Upper lobe of left lung (tissue), 6 donors: ENCODE results near the gene TVP23A. TPM values are rescaled to one million over a fixed set of nuclear protein-coding genes. Genes with fewer than 3 reads are reported as not detected.

ENCODE experiments used
- ATAC-seq, 2 donors: fragments of 200-7000 bp; cut with Tn5 transposase; one replicate each; pipeline ENCODE4 v1.9.1; 2022; ENCODE audit warnings: mild to moderate bottlenecking in 2 of 2, moderate library complexity in 2 of 2; ENCODE audit not compliant: low FRiP score in 2 of 2
- DNase-seq, 2 donors: peaks; one replicate each; pipeline ENCODE4 v3.0.0-alpha.2; 2019 to 2020
- H3K27ac ChIP-seq, 4 donors: fragments of 200-600 bp; sonication (generic); one replicate each; pipeline ENCODE4 v1.5.1; 2016 to 2019
- H3K27me3 ChIP-seq, 4 donors: fragments of 200-600 bp; sonication (generic); one replicate each; pipeline ENCODE4 v1.5.1; 2017 to 2019
- H3K36me3 ChIP-seq, 4 donors: fragments of 200-600 bp; sonication (generic); one replicate each; pipeline ENCODE4 v1.5.1; 2016 to 2019
- H3K4me1 ChIP-seq, 4 donors: fragments of 200-600 bp; sonication (generic); one replicate each; pipeline ENCODE4 v1.5.1; 2018 to 2019
- H3K4me3 ChIP-seq, 4 donors: fragments of 200-600 bp; sonication (generic); one replicate each; pipeline ENCODE4 v1.5.1; 2017 to 2019; ENCODE audit warnings: mild to moderate bottlenecking in 2 of 4, moderate library complexity in 1 of 4
- H3K9me3 ChIP-seq, 4 donors: fragments of 200-600 bp; sonication (generic); one replicate each; pipeline ENCODE4 v1.5.1; 2018 to 2019
- CTCF ChIP-seq, 6 experiments: fragments of 450-650 bp in 4 of 6; fragments of 200-600 bp in 2 of 6; sonication (generic) in 2 of 6; IDR thresholded peaks; one replicate each; pipeline ENCODE4 v1.5.1; 2016 to 2019; ENCODE audit warnings: antibody characterized with exemption in 6 of 6
- EP300 ChIP-seq, 4 donors: sonication (generic); formaldehyde crosslinking; IDR thresholded peaks; one replicate each; pipeline ENCODE4 v1.5.1; 2017; ENCODE audit warnings: antibody characterized with exemption in 4 of 4, control low read depth in 2 of 4
- POLR2A ChIP-seq, 4 donors: fragments of 450-650 bp; IDR thresholded peaks; one replicate each; pipeline ENCODE4 v1.5.1; 2016 to 2017; ENCODE audit warnings: antibody characterized with exemption in 4 of 4, mild to moderate bottlenecking in 2 of 4
- POLR2AphosphoS5 ChIP-seq, 2 donors: sonication (generic); formaldehyde crosslinking; IDR thresholded peaks; one replicate each; pipeline ENCODE4 v1.5.1; 2017; ENCODE audit warnings: antibody characterized with exemption in 2 of 2
- WGBS, 2 donors: methylation state at CpG; one replicate each; pipeline ENCODE4 v1.1.5; 2017 to 2018; 5-methylcytosine and 5-hydroxymethylcytosine counted together
- total RNA-seq, 6 donors: library from RNA; depleted of rRNA in 4 of 6; stranded (reverse); fragments of >200 nt in 4 of 6; gene quantifications; one replicate each; pipeline versions ENCODE4 v1.1.0 to v1.2.1, GENCODE V29; 2016 to 2021
- donor health status: DM: no; HTN: no; CAD: no; lungs with moderate emphysema.
- donor health status: DM: no; HTN: yes; CAD: no; lungs with severe emphysema.

The TVP23A gene
- 1 to 10 TPM in 1 of 6 donors, under 1 TPM in 3, not detected in 2; 0.20 to 2.3 (median 0.61) TPM for total RNA-seq

- ATAC-seq (no peak), DNase-seq (peak in 1 of 2 donors; percentile 84)
- H3K27me3 ChIP-seq, result no peaks in the 10 kb centered on the region
- no peaks in the 10 kb centered on the region for H3K9me3 ChIP-seq
- TF ChIP-seq POLR2A (IDR thresholded peaks at IDR 0.05) (no peak), CTCF (IDR thresholded peaks at IDR 0.05) (no peak), EP300 (IDR thresholded peaks at IDR 0.05) (no peak), POLR2AphosphoS5 (IDR thresholded peaks at IDR 0.05) (no peak)
- no peaks in the 10 kb centered on the region for H3K36me3 ChIP-seq
- peak within 1 kb of the TSS in 3 of 4 donors; percentile 8 to 32 (median 30) for H3K4me3 ChIP-seq
- no peak within 1 kb of the TSS for H3K27ac ChIP-seq
- WGBS, 2 donors, result 63 to 65% methylated on average over 39 to 54 of the region's 64 CpGs
- H3K4me1 ChIP-seq, result no peaks in the 10 kb centered on the region
Observed at GRCh38 chr16:10817963-10818941, at the start of gene TVP23A. Gene TVP23A, minus strand, starts transcription at chr16:10818794. Its CDS starts 301 bp downstream, at chr16:10818493.

GRCh38 chr16:10868104-10868595 is 49.6 kb upstream of the TVP23A start:
- H3K27ac ChIP-seq, result peak overlapping the region; percentile 3 to 80 (median 78)
- H3K36me3 ChIP-seq, result no peaks in the 10 kb centered on the region
- no peaks in the 10 kb centered on the region for H3K9me3 ChIP-seq
- DNase-seq (no peak), ATAC-seq (no peak)
- TF ChIP-seq EP300 (IDR thresholded peaks at IDR 0.05) (no peak), POLR2A (IDR thresholded peaks at IDR 0.05) (no peak), CTCF (IDR thresholded peaks at IDR 0.05) (no peak), POLR2AphosphoS5 (IDR thresholded peaks at IDR 0.05) (no peak)
- no peaks in the 10 kb centered on the region for H3K27me3 ChIP-seq
- H3K4me3 ChIP-seq, result peak overlapping the region in 1 of 4 donors; percentile 31
- 61 to 68% methylated on average over 6 of the region's 6 CpGs for WGBS, 2 donors
- peaks cover 41 to 63% (median 49%) of the 10 kb centered on the region in 4 donors for H3K4me1 ChIP-seq

GRCh38 chr16:10867199-10867598 is 48.6 kb upstream of the TVP23A start:
- ATAC-seq, result no peak
- DNase-seq, result no peak
- no peak for TF ChIP-seq POLR2A (IDR thresholded peaks at IDR 0.05)
- TF ChIP-seq EP300 (IDR thresholded peaks at IDR 0.05), result no peak
- no peak for TF ChIP-seq POLR2AphosphoS5 (IDR thresholded peaks at IDR 0.05)
- TF ChIP-seq CTCF (IDR thresholded peaks at IDR 0.05), result no peak
- H3K36me3 ChIP-seq, result no peaks in the 10 kb centered on the region
- 78 to 85% methylated on average over 6 of the region's 6 CpGs for WGBS, 2 donors
- no peak overlapping the region for H3K4me3 ChIP-seq
- H3K27me3 ChIP-seq, result no peaks in the 10 kb centered on the region
- H3K4me1 ChIP-seq, result peaks cover 40 to 68% (median 50%) of the 10 kb centered on the region in 4 donors
- no peaks in the 10 kb centered on the region for H3K9me3 ChIP-seq
- H3K27ac ChIP-seq, result peak overlapping the region in 3 of 4 donors; percentile 36 to 80 (median 79)

- ATAC-seq (no peak), DNase-seq (peak in 1 of 2 donors; percentile 63)
- WGBS, 2 donors, result 60 to 66% methylated on average over 6 to 13 of the region's 13 CpGs
- Histone ChIP-seq H3K27me3 (no peaks in the 10 kb centered on the region), H3K4me1 (peaks cover 31 to 63% (median 42%) of the 10 kb centered on the region in 4 donors), H3K27ac (peak overlapping the region; percentile 28 to 79 (median 42)), H3K9me3 (no peaks in the 10 kb centered on the region), H3K36me3 (no peaks in the 10 kb centered on the region), H3K4me3 (peak overlapping the region in 1 of 4 donors; percentile 23)
- TF ChIP-seq POLR2A (IDR thresholded peaks at IDR 0.05) (no peak), EP300 (IDR thresholded peaks at IDR 0.05) (no peak), POLR2AphosphoS5 (IDR thresholded peaks at IDR 0.05) (no peak), CTCF (IDR thresholded peaks at IDR 0.05) (no peak)
Observed at GRCh38 chr16:10865991-10866966, 47.7 kb upstream of the TVP23A start.
